T-cell (primary cell): ENCODE data around the gene LILRB4. TPM values are rescaled to one million over a fixed set of nuclear protein-coding genes. Genes with fewer than 3 reads are reported as not detected.

Experiments used
- ATAC-seq, 4 experiments: fragments of 200-7000 bp in 3 of 4; fragments of 150-1000 bp in 1 of 4; cut with Tn5 transposase; replicated peaks in 1 of 4; 1 replicate in 3 of 4; 2 replicates in 1 of 4; pipeline ENCODE4 v1.10.0; 2021; ENCODE audit warnings: moderate library complexity in 3 of 4, mild to moderate bottlenecking in 2 of 4, moderate number of reproducible peaks in 1 of 4
- CTCF ChIA-PET, 2 donors: fragments of 300-600 bp; sonication (Branson Sonifier 250); formaldehyde crosslinking; loops; one replicate each; lab custom pipeline; 2022; ENCODE audit warnings: antibody characterized with exemption in 2 of 2; lab: Charles Lee
- POLR2A ChIA-PET, 2 donors: fragments of 300-600 bp; sonication (Branson Sonifier 250); formaldehyde crosslinking; loops; one replicate each; lab custom pipeline; 2022; ENCODE audit warnings: antibody characterized with exemption in 2 of 2; lab: Charles Lee
- DNase-seq, 35 experiments: peaks; one replicate each; pipeline versions ENCODE4 v3.0.0 to v3.0.0-alpha.2; 2013 to 2023
- H3K27ac ChIP-seq: one replicate; pipeline ENCODE4 v1.5.1; 2013; ENCODE audit warnings: low read length
- H3K27me3 ChIP-seq, 2 experiments: replicated peaks in 1 of 2; 1 replicate in 1 of 2; 2 replicates in 1 of 2; pipeline versions ENCODE4 v1.6.1 to v1.7.0; 2013; ENCODE audit warnings: low read length in 1 of 2, mixed read lengths in 1 of 2; ENCODE audit not compliant: control insufficient read depth in 2 of 2, insufficient read depth in 2 of 2; ENCODE audit errors: extremely low read depth in 1 of 2
- H3K36me3 ChIP-seq, 2 donors: 1 replicate in 1 of 2; 2 replicates in 1 of 2; pipeline versions ENCODE4 v1.6.1 to v1.7.0; 2013; ENCODE audit warnings: low read length in 1 of 2; ENCODE audit not compliant: control insufficient read depth in 2 of 2, insufficient read depth in 1 of 2; ENCODE audit errors: extremely low read depth in 1 of 2
- H3K4me1 ChIP-seq, 2 experiments: 1 replicate in 1 of 2; 2 replicates in 1 of 2; pipeline versions ENCODE4 v1.6.1 to v1.7.0; 2013; ENCODE audit warnings: low read length in 2 of 2, mixed read lengths in 1 of 2; ENCODE audit not compliant: insufficient read depth in 2 of 2, control insufficient read depth in 1 of 2; ENCODE audit errors: extremely low read depth in 1 of 2
- H3K4me3 ChIP-seq, 2 donors: 1 replicate in 1 of 2; 2 replicates in 1 of 2; pipeline versions ENCODE4 v1.5.1 to v1.7.0; 2013; ENCODE audit warnings: mild to moderate bottlenecking in 2 of 2, low read length in 1 of 2, moderate library complexity in 1 of 2; ENCODE audit not compliant: control insufficient read depth in 1 of 2; ENCODE audit errors: extremely low read depth in 1 of 2
- H3K9me3 ChIP-seq: 2 replicates; pipeline ENCODE4 v1.7.0; 2013
- H3K27ac Mint-ChIP-seq, 2 donors: one replicate each; pipeline ENCODE4 v1.8.0; 2020 to 2021; ENCODE audit warnings: mild to moderate bottlenecking in 2 of 2, mixed read lengths in 2 of 2
- H3K27me3 Mint-ChIP-seq, 2 donors: one replicate each; pipeline ENCODE4 v1.8.0; 2021 to 2022; ENCODE audit warnings: mixed read lengths in 2 of 2
- H3K36me3 Mint-ChIP-seq: one replicate; pipeline ENCODE4 v1.8.0; 2021; ENCODE audit warnings: mixed read lengths
- H3K4me1 Mint-ChIP-seq, 3 donors: one replicate each; pipeline ENCODE4 v1.8.0; 2020 to 2022; ENCODE audit warnings: mixed read lengths in 3 of 3, mild to moderate bottlenecking in 1 of 3
- H3K4me3 Mint-ChIP-seq, 3 donors: one replicate each; pipeline ENCODE4 v1.8.0; 2020 to 2022; ENCODE audit warnings: mild to moderate bottlenecking in 3 of 3, mixed read lengths in 3 of 3, moderate library complexity in 3 of 3
- H3K9me3 Mint-ChIP-seq, 3 donors: one replicate each; pipeline ENCODE4 v1.8.0; 2020 to 2022; ENCODE audit warnings: mixed read lengths in 3 of 3
- WGBS: methylation state at CpG from one replicate; pipeline ENCODE4 v1.1.5; 2013; ENCODE audit warnings: missing lambda C conversion rate; ENCODE audit not compliant: insufficient coverage; 5-methylcytosine and 5-hydroxymethylcytosine counted together
- total RNA-seq, 35 experiments: library from RNA in 6 of 35; stranded (reverse) in 6 of 35; fragments of 120-200 nt in 1 of 35; gene quantifications; one replicate each; pipeline versions ENCODE4 v1.2.1 to v1.2.4 and lab custom pipeline; 2013 to 2026

LILRB4 gene
- under 1 TPM in 2 of 5 donors, not detected in 3; 0.20 to 0.59 TPM for total RNA-seq
- 0.37 TPM for total RNA-seq (2013)
- 0 to 48.6 (median 0.18) reads per million in 29 experiments for total RNA-seq (lab: John Stamatoyannopoulos, UW)

- peak in 1 of 35 experiments; percentile 12 for DNase-seq
- WGBS: 94% methylated on average over 5 of the region's 7 CpGs
- no peak within 1 kb of the TSS for H3K4me3 Mint-ChIP-seq
These were observed at the start of gene LILRB4 for GRCh38 chr19:54662730-54663129. LILRB4 (plus strand) TSS chr19:54662985; CDS start chr19:54663034, 49 bp downstream.

GRCh38 chr19:54614726-54615125, 48.1 kb upstream of the LILRB4 start:
- no peaks in the 10 kb centered on the region for H3K36me3 ChIP-seq
- H3K4me3 Mint-ChIP-seq: no peak overlapping the region
- no peak overlapping the region for H3K4me3 ChIP-seq
- peaks cover 0 to 5% (median 0%) of the 10 kb centered on the region in 3 donors for H3K4me1 Mint-ChIP-seq
- CTCF ChIA-PET: no interaction called here
- WGBS: no CpG with 5 or more reads among the region's 1 CpG
- DNase-seq (no peak), ATAC-seq (no peak)
- no peak overlapping the region for H3K27ac Mint-ChIP-seq
- no peaks in the 10 kb centered on the region for H3K4me1 ChIP-seq
- POLR2A ChIA-PET: no interaction called here
- no peak overlapping the region for H3K27ac ChIP-seq
- H3K36me3 Mint-ChIP-seq: no peaks in the 10 kb centered on the region
- no peaks in the 10 kb centered on the region for H3K9me3 ChIP-seq
- no peaks in the 10 kb centered on the region for H3K27me3 ChIP-seq
- peaks cover 6 to 9% of the 10 kb centered on the region in 2 donors for H3K27me3 Mint-ChIP-seq
- peaks cover 5 to 12% (median 8%) of the 10 kb centered on the region in 3 donors for H3K9me3 Mint-ChIP-seq

More at GRCh38 chr19:54662730-54663129, at the start of gene LILRB4:
- CTCF ChIA-PET: no interaction called here
- Mint-ChIP-seq H3K36me3 (no peaks in the 10 kb centered on the region), H3K27ac (no peak within 1 kb of the TSS), H3K4me1 (peaks cover 0 to 6% (median 0%) of the 10 kb centered on the region in 3 donors), H3K27me3 (peaks cover 25 to 30% of the 10 kb centered on the region in 2 donors), H3K9me3 (no peaks in the 10 kb centered on the region)
- POLR2A ChIA-PET: no interaction called here
- no peaks in the 10 kb centered on the region for H3K36me3 ChIP-seq
- no peak within 1 kb of the TSS for H3K27ac ChIP-seq
- H3K27me3 ChIP-seq: peaks cover 0 to 56% of the 10 kb centered on the region in 2 experiments
- no peaks in the 10 kb centered on the region for H3K9me3 ChIP-seq
- no peaks in the 10 kb centered on the region for H3K4me1 ChIP-seq
- ATAC-seq: no peak
- no peak within 1 kb of the TSS for H3K4me3 ChIP-seq

- no peaks in the 10 kb centered on the region for H3K9me3 ChIP-seq
- H3K4me1 ChIP-seq: no peaks in the 10 kb centered on the region
- Mint-ChIP-seq H3K27ac (no peak overlapping the region), H3K27me3 (peaks cover 3 to 5% of the 10 kb centered on the region in 2 donors), H3K36me3 (no peaks in the 10 kb centered on the region), H3K9me3 (peaks cover 5 to 9% (median 8%) of the 10 kb centered on the region in 3 donors), H3K4me3 (no peak overlapping the region), H3K4me1 (peaks cover 0 to 5% (median 0%) of the 10 kb centered on the region in 3 donors)
- no peak overlapping the region for H3K4me3 ChIP-seq
- DNase-seq (no peak), ATAC-seq (no peak)
- no peaks in the 10 kb centered on the region for H3K27me3 ChIP-seq
- H3K27ac ChIP-seq: no peak overlapping the region
- 71% methylated on average over 3 of the region's 3 CpGs for WGBS
- CTCF ChIA-PET: no interaction called here
- POLR2A ChIA-PET: no interaction called here
- H3K36me3 ChIP-seq: no peaks in the 10 kb centered on the region
These were observed 46.7 kb upstream of the LILRB4 start for GRCh38 chr19:54616057-54616456.

GRCh38 chr19:54616821-54617560, 45.8 kb upstream of the LILRB4 start:
- Histone ChIP-seq H3K36me3 (no peaks in the 10 kb centered on the region), H3K27ac (peak overlapping the region; percentile 46), H3K9me3 (no peaks in the 10 kb centered on the region), H3K4me1 (no peaks in the 10 kb centered on the region), H3K4me3 (peak overlapping the region in 1 of 2 donors; percentile 34), H3K27me3 (no peaks in the 10 kb centered on the region)
- ChIA-PET POLR2A (no interaction called here), CTCF (no interaction called here)
- peaks cover 3 to 10% of the 10 kb centered on the region in 2 donors for H3K27me3 Mint-ChIP-seq
- peak overlapping the region; percentile 21 to 68 (median 22) for H3K4me3 Mint-ChIP-seq
- DNase-seq: peak in 1 of 35 experiments; percentile 14
- peak overlapping the region in 1 of 2 donors; percentile 58 for H3K27ac Mint-ChIP-seq
- H3K36me3 Mint-ChIP-seq: no peaks in the 10 kb centered on the region
- 61% methylated on average over 4 of the region's 5 CpGs for WGBS
- no peak for ATAC-seq
- H3K9me3 Mint-ChIP-seq: peaks cover 5 to 9% (median 8%) of the 10 kb centered on the region in 3 donors
- H3K4me1 Mint-ChIP-seq: peaks cover 0 to 5% (median 0%) of the 10 kb centered on the region in 3 donors

GRCh38 chr19:54620464-54620863, 42.3 kb upstream of the LILRB4 start:
- no CpG with 5 or more reads among the region's 4 CpGs for WGBS
- Mint-ChIP-seq H3K27ac (no peak overlapping the region), H3K27me3 (peaks cover 8 to 14% of the 10 kb centered on the region in 2 donors), H3K36me3 (no peaks in the 10 kb centered on the region), H3K4me1 (peaks cover 0 to 10% (median 9%) of the 10 kb centered on the region in 3 donors), H3K4me3 (no peak overlapping the region), H3K9me3 (peaks cover 0 to 5% (median 4%) of the 10 kb centered on the region in 3 donors)
- DNase-seq (no peak), ATAC-seq (no peak)
- no peaks in the 10 kb centered on the region for H3K36me3 ChIP-seq
- H3K4me1 ChIP-seq: peaks cover 0 to 8% of the 10 kb centered on the region in 2 experiments
- H3K27ac ChIP-seq: no peak overlapping the region
- ChIA-PET POLR2A (no interaction called here), CTCF (no interaction called here)
- no peak overlapping the region for H3K4me3 ChIP-seq
- no peaks in the 10 kb centered on the region for H3K9me3 ChIP-seq
- peaks cover 0 to 5% of the 10 kb centered on the region in 2 experiments for H3K27me3 ChIP-seq

GRCh38 chr19:54622431-54622830, 40.4 kb upstream of the LILRB4 start:
- Histone ChIP-seq H3K36me3 (no peaks in the 10 kb centered on the region), H3K27ac (peak overlapping the region; percentile 18), H3K27me3 (peaks cover 0 to 14% of the 10 kb centered on the region in 2 experiments), H3K9me3 (no peaks in the 10 kb centered on the region), H3K4me1 (peaks cover 0 to 12% of the 10 kb centered on the region in 2 experiments), H3K4me3 (no peak overlapping the region)
- peaks cover 24 to 27% of the 10 kb centered on the region in 2 donors for H3K27me3 Mint-ChIP-seq
- H3K9me3 Mint-ChIP-seq: no peaks in the 10 kb centered on the region
- ATAC-seq: no peak
- ChIA-PET CTCF (interaction anchor here in 1 of 2 donors (0.6 kb wide), 1 partner anchor 311 kb away, joined by 3 read pairs; no protein-coding TSS in a partner anchor), POLR2A (no interaction called here)
- H3K4me1 Mint-ChIP-seq: peaks cover 0 to 10% (median 10%) of the 10 kb centered on the region in 3 donors
- no peak overlapping the region for H3K27ac Mint-ChIP-seq
- no peaks in the 10 kb centered on the region for H3K36me3 Mint-ChIP-seq
- no CpG with 5 or more reads among the region's 4 CpGs for WGBS
- H3K4me3 Mint-ChIP-seq: peak overlapping the region in 1 of 3 donors; percentile 10
- DNase-seq: no peak
